Activated CD4-positive, alpha-beta memory T cell treated with anti-CD3 and anti-CD28 coated beads for 36 hours (primary cell): ENCODE measurements around the gene PARVA. TPM values are rescaled to one million over a fixed set of nuclear protein-coding genes. Genes with fewer than 3 reads are reported as not detected.
A peak's percentile ranks its signal among the peaks of the same experiment; 100 is the strongest.
"Not testable (repeated sequence)": the region's sequence is repeated elsewhere in the genome, so short reads cannot be mapped to it uniquely, and the experiment has no call there.

Experiments
- CTCF ChIA-PET: fragments of 350-600 bp; sonication (Branson Sonifier 250); formaldehyde crosslinking; loops from one replicate; lab custom pipeline; 2021; ENCODE audit warnings: antibody characterized with exemption, inconsistent platforms; lab: Charles Lee
- POLR2A ChIA-PET: fragments of 350-600 bp; sonication (Branson Sonifier 250); formaldehyde crosslinking; loops from one replicate; lab custom pipeline; 2021; ENCODE audit warnings: antibody characterized with exemption; lab: Charles Lee
- DNase-seq: peaks from one replicate; pipeline ENCODE4 v3.0.0-alpha.2; 2020
- H3K27ac Mint-ChIP-seq: one replicate; pipeline ENCODE4 v1.8.0; 2021; ENCODE audit warnings: mixed read lengths
- H3K27me3 Mint-ChIP-seq: one replicate; pipeline ENCODE4 v1.8.0; 2021; ENCODE audit warnings: mixed read lengths
- H3K36me3 Mint-ChIP-seq: one replicate; pipeline ENCODE4 v1.8.0; 2021; ENCODE audit warnings: mixed read lengths
- H3K4me1 Mint-ChIP-seq: one replicate; pipeline ENCODE4 v1.8.0; 2021; ENCODE audit warnings: low read depth, mixed read lengths
- H3K4me3 Mint-ChIP-seq: one replicate; pipeline ENCODE4 v1.8.0; 2021; ENCODE audit warnings: mild to moderate bottlenecking, mixed read lengths
- H3K9me3 Mint-ChIP-seq: one replicate; pipeline ENCODE4 v1.8.0; 2021; ENCODE audit warnings: mixed read lengths
- intact Hi-C: fragments of 100-400 bp; cut with micrococcal nuclease; formaldehyde crosslinking; loops from one replicate; pipeline ENCODE4 v1.15.1; 2023
- total RNA-seq, 2 experiments: library from RNA; stranded (reverse); gene quantifications; one replicate each; pipeline ENCODE4 v1.2.3, GENCODE V29; 2021

Gene PARVA
- total RNA-seq, 2 experiments from 2014 or later = 0.33 to 0.41 TPM

- H3K4me3 Mint-ChIP-seq = no peak overlapping the region
- no peak for DNase-seq
- intact Hi-C loops = no loop called here
- ChIA-PET CTCF (interaction anchor here (0.6 to 1.8 kb wide), 3 partner anchors 24 to 141 kb away, joined by 3 to 6 read pairs (median 3); no protein-coding TSS in a partner anchor), POLR2A (no interaction called here)
- H3K27me3 Mint-ChIP-seq = no peaks in the 10 kb centered on the region
- H3K9me3 Mint-ChIP-seq = no peaks in the 10 kb centered on the region
- H3K36me3 Mint-ChIP-seq = no peaks in the 10 kb centered on the region
- H3K27ac Mint-ChIP-seq = no peak overlapping the region
- H3K4me1 Mint-ChIP-seq = peaks cover 46% of the 10 kb centered on the region
These were observed 18.8 kb upstream of the PARVA start for GRCh38 chr11:12358302-12359188.

DNA sequence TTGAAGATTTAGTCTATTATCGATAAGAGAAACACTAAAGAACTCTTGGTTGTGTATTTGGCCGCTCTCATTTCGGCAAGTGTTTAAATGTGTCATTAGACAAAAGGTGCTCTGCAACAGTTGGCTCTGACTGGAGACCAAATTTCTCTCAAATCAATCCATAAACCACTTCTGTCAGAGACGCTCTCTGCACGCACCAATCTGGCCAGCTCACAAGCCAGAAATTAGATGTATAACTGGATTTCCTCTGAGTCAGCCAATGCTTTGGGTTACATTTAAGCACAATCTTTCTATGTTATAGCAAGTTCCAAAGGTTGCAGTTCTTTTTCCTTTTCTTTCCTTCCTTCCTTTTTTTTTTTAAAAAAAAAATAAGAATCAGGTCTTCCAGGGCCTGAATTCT is 17.6 kb upstream of the PARVA start:
- Mint-ChIP-seq H3K27me3 (no peaks in the 10 kb centered on the region), H3K4me1 (peaks cover 56% of the 10 kb centered on the region), H3K36me3 (no peaks in the 10 kb centered on the region), H3K4me3 (no peak overlapping the region), H3K27ac (no peak overlapping the region), H3K9me3 (no peaks in the 10 kb centered on the region)
- CTCF ChIA-PET = no interaction called here
- POLR2A ChIA-PET = no interaction called here
- no peak for DNase-seq
- intact Hi-C loops = no loop called here

DNA sequence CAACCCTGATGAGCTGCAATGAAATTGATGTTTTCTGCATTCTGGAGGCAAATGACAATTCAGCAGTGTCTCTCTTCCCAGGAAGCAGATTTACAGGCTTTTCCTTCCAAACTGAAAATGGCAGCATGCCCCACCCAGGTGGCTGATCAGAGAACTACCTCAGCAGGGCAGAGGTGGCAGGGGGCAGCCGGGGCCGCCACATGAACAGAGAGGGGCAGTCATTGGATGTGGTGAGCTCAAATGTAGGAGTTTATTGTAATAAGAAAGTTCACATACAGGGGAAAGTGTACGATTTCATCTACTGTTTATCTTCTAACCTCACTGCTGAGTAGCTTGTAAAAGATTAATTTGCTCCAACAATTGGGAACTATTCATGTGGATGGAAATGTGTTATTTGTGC is 15.7 kb upstream of the PARVA start:
- ChIA-PET CTCF (interaction anchor here (0.8 kb wide), 1 partner anchor 204 kb away, joined by 3 read pairs; no protein-coding TSS in a partner anchor), POLR2A (no interaction called here)
- H3K4me3 Mint-ChIP-seq = no peak overlapping the region
- intact Hi-C loops = no loop called here
- H3K27me3 Mint-ChIP-seq = no peaks in the 10 kb centered on the region
- no peak overlapping the region for H3K27ac Mint-ChIP-seq
- no peak for DNase-seq
- H3K4me1 Mint-ChIP-seq = peaks cover 58% of the 10 kb centered on the region
- peaks cover 1% of the 10 kb centered on the region for H3K36me3 Mint-ChIP-seq
- H3K9me3 Mint-ChIP-seq = peaks cover 2% of the 10 kb centered on the region

GRCh38 chr11:12362857-12363256 is 14.5 kb upstream of the PARVA start:
- POLR2A ChIA-PET = interaction anchor here (0.6 kb wide), 1 partner anchor 460 kb away, joined by 3 read pairs; no protein-coding TSS in a partner anchor
- peaks cover 54% of the 10 kb centered on the region for H3K4me1 Mint-ChIP-seq

GRCh38 chr11:12363373-12363772 is 14.0 kb upstream of the PARVA start:
- intact Hi-C loops = no loop called here
- no peak overlapping the region for H3K27ac Mint-ChIP-seq
- H3K9me3 Mint-ChIP-seq = peaks cover 10% of the 10 kb centered on the region
- no peak for DNase-seq
- peaks cover 51% of the 10 kb centered on the region for H3K4me1 Mint-ChIP-seq
- no peak overlapping the region for H3K4me3 Mint-ChIP-seq
- ChIA-PET POLR2A (no interaction called here), CTCF (interaction anchor here (0.7 kb wide), 1 partner anchor 13 kb away, joined by 3 read pairs; no protein-coding TSS in a partner anchor)
- peaks cover 5% of the 10 kb centered on the region for H3K36me3 Mint-ChIP-seq
- H3K27me3 Mint-ChIP-seq = no peaks in the 10 kb centered on the region

More at GRCh38 chr11:12362857-12363256, 14.5 kb upstream of the PARVA start:
- Mint-ChIP-seq H3K4me3 (no peak overlapping the region), H3K9me3 (peaks cover 9% of the 10 kb centered on the region), H3K27ac (peak overlapping the region; percentile 11), H3K27me3 (no peaks in the 10 kb centered on the region), H3K36me3 (peaks cover 5% of the 10 kb centered on the region)
- CTCF ChIA-PET = interaction anchor here (0.7 kb wide), 1 partner anchor 14 kb away, joined by 3 read pairs; no protein-coding TSS in a partner anchor
- intact Hi-C loops = no loop called here
- no peak for DNase-seq

DNA sequence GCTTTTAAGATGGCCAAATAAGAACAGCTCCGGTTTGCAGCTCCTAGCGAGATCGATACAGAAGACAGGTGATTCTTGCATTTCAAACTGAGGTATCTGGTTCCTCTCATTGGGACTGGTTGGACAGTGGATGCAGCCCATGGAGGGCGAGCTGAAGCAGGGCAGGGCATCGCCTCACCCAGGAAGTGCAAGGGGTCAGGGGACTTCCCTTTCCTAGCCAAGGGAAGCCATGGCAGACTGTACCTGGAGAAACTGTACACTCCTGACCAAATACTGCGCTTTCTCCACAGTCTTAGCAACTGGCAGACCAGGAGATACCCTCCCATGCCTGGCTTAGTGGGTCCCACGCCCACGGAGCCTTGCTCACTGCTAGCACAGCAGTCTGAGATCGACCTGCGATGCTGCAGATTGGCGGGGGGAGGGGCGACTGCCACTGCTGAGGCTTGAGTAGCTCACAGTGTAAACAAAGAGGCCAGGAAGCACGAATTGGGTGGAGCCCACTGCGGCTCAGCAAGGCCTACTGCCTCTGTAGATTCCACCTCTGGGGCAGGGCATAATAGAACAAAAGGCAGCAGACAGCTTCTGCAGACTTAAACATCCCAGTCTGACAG is 11.3 kb upstream of the PARVA start:
- peak; percentile 79 for DNase-seq
- H3K27ac Mint-ChIP-seq = peak overlapping the region; percentile 72
- H3K27me3 Mint-ChIP-seq, intact Hi-C loops: not testable (repeated sequence)
- H3K9me3 Mint-ChIP-seq = peaks cover 32% of the 10 kb centered on the region
- H3K36me3 Mint-ChIP-seq = peaks cover 11% of the 10 kb centered on the region
- POLR2A ChIA-PET = interaction anchor here (1.2 kb wide), 1 partner anchor 11 kb away, joined by 3 read pairs; the partner anchor contains the start of gene PARVA
- H3K4me3 Mint-ChIP-seq = peak overlapping the region; percentile 39
- H3K4me1 Mint-ChIP-seq = peaks cover 51% of the 10 kb centered on the region
- CTCF ChIA-PET = interaction anchor here (0.6 to 2.2 kb wide), 3 partner anchors 9 to 11 kb away, joined by 3 to 8 read pairs (median 3); partner anchors contain the start of gene PARVA

DNA sequence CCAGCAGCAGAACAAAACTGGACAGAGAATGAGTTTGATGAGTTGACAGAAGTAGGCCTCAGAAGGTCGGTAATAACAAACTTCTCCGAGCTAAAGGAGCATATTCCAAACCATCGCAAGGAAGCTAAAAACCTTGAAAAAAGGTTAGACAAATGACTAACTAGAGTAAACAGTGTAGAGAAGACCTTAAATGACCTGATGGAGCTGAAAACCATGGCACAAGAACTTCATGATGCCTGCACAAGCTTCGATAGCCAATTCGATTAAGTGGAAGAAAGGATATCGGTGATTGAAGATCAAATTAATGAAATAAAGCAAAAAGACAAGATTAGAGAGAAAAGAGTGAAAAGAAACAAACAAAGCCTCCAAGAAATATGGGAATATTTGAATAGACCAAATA is 10.3 kb upstream of the PARVA start:
- H3K4me3 Mint-ChIP-seq, intact Hi-C loops, POLR2A ChIA-PET, H3K27me3 Mint-ChIP-seq, DNase-seq: not testable (repeated sequence)
- Mint-ChIP-seq H3K27ac (peak overlapping the region; percentile 72), H3K9me3 (peaks cover 38% of the 10 kb centered on the region), H3K36me3 (peaks cover 11% of the 10 kb centered on the region), H3K4me1 (peaks cover 45% of the 10 kb centered on the region)
- CTCF ChIA-PET = interaction anchor here (1.0 to 2.2 kb wide), 2 partner anchors 10 to 36 kb away, joined by 4 to 8 read pairs; partner anchors contain the start of gene PARVA

- Mint-ChIP-seq H3K4me3 (no peak overlapping the region), H3K36me3 (peaks cover 9% of the 10 kb centered on the region), H3K27me3 (peaks cover 5% of the 10 kb centered on the region), H3K27ac (no peak overlapping the region), H3K9me3 (peaks cover 42% of the 10 kb centered on the region), H3K4me1 (peaks cover 8% of the 10 kb centered on the region)
- ChIA-PET CTCF (no interaction called here), POLR2A (no interaction called here)
- intact Hi-C loops = no loop called here
- no peak for DNase-seq
These were observed 5.3 kb upstream of the PARVA start for GRCh38 chr11:12372111-12372510.

- no peak overlapping the region for H3K4me3 Mint-ChIP-seq
- peaks cover 19% of the 10 kb centered on the region for H3K9me3 Mint-ChIP-seq
- intact Hi-C loops = no loop called here
- no peak overlapping the region for H3K27ac Mint-ChIP-seq
- no peak for DNase-seq
- CTCF ChIA-PET = interaction anchor here (1.2 to 1.3 kb wide), 2 partner anchors 10 to 12 kb away, joined by 3 read pairs; no protein-coding TSS in a partner anchor
- peaks cover 9% of the 10 kb centered on the region for H3K4me1 Mint-ChIP-seq
- POLR2A ChIA-PET = no interaction called here
- peaks cover 8% of the 10 kb centered on the region for H3K27me3 Mint-ChIP-seq
- no peaks in the 10 kb centered on the region for H3K36me3 Mint-ChIP-seq
These were observed 1.7 kb upstream of the PARVA start for GRCh38 chr11:12375720-12376119.

DNA sequence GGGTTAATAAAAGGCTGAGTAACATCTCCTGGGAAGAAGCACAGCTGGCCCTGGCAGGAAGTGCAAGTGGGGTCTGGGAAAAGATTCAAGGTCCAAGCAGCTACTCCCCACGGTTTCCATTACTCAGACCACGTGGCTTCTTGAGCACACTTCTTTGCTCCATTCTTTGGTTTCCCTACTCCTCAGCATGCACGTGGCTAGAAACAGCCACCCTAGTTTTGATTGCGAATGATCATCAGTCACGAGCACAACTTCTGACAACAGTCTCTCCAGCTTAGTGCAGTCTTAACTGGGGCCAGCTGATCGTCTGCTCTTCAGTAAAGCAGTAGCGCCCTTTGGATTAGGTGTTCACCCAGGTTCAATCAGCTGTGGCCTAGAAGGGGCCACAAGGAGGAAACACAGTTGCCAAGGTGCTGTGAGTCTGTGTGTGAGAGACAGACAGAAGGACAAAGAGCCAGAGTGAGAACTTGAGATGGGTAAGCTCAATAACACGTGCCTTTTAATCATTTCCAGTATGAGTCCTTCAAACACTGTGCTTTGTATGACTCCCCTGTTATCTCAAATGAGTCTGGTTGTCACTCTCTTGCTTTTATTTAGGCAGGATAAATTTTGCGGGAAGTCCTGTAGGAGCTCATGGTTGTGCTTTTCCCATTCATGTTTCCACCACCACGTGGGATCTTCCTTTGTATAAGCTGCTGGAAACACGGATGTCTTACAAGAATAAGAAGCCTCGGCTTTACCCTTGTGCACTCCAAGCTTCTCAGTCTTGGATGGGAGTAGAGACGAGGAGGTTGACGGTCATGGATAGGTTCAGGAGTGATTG is 901 bp upstream of the PARVA start:
- H3K9me3 Mint-ChIP-seq = peaks cover 11% of the 10 kb centered on the region
- no peak overlapping the region for H3K27ac Mint-ChIP-seq
- peaks cover 9% of the 10 kb centered on the region for H3K4me1 Mint-ChIP-seq
- peaks cover 8% of the 10 kb centered on the region for H3K27me3 Mint-ChIP-seq
- H3K4me3 Mint-ChIP-seq = peak overlapping the region; percentile 51
- no peak for DNase-seq
- ChIA-PET POLR2A (interaction anchor here (0.8 kb wide), 1 partner anchor 11 kb away, joined by 3 read pairs; no protein-coding TSS in a partner anchor), CTCF (interaction anchor here (1.1 to 1.5 kb wide), 4 partner anchors 10 to 45 kb away, joined by 3 to 8 read pairs (median 4); no protein-coding TSS in a partner anchor)
- intact Hi-C loops = no loop called here
- H3K36me3 Mint-ChIP-seq = no peaks in the 10 kb centered on the region

GRCh38 chr11:12377824-12378593 is 638 bp downstream of the PARVA start:
- Mint-ChIP-seq H3K27me3 (peaks cover 8% of the 10 kb centered on the region), H3K4me1 (peaks cover 9% of the 10 kb centered on the region), H3K27ac (no peak overlapping the region), H3K4me3 (peak overlapping the region; percentile 71), H3K9me3 (peaks cover 9% of the 10 kb centered on the region), H3K36me3 (no peaks in the 10 kb centered on the region)
- intact Hi-C loops = no loop called here
- ChIA-PET POLR2A (no interaction called here), CTCF (interaction anchor here (1.5 kb wide), 1 partner anchor 12 kb away, joined by 8 read pairs; no protein-coding TSS in a partner anchor)
- DNase-seq = no peak
